Fibroblast of skin of back (primary cell): ENCODE measurements around the gene SFTPB.

Source experiments
- DNase-seq: peaks from one replicate; pipeline ENCODE4 v3.0.0-alpha.2; 2013

SFTPB gene

GRCh38 chr2:85611217-85611704 lies 56.7 kb downstream of the SFTPB start:
- no peak for DNase-seq
